IgD-negative memory B cell (primary cell): ENCODE measurements around the gene MORC3. TPM values are rescaled to one million over a fixed set of nuclear protein-coding genes. Genes with fewer than 3 reads are reported as not detected.
A peak's percentile ranks its signal among the peaks of the same experiment; 100 is the strongest.
"Not testable (repeated sequence)": the region's sequence is repeated elsewhere in the genome, so short reads cannot be mapped to it uniquely, and the experiment has no call there.

Experiments
- H3K27ac Mint-ChIP-seq, 3 donors: one replicate each; pipeline ENCODE4 v1.8.0; 2020 to 2022; ENCODE audit warnings: mild to moderate bottlenecking in 3 of 3, mixed read lengths in 3 of 3, moderate library complexity in 1 of 3
- H3K27me3 Mint-ChIP-seq: one replicate; pipeline ENCODE4 v1.8.0; 2021; ENCODE audit warnings: mixed read lengths
- H3K36me3 Mint-ChIP-seq: one replicate; pipeline ENCODE4 v1.8.0; 2020; ENCODE audit warnings: mild to moderate bottlenecking, mixed read lengths
- H3K4me1 Mint-ChIP-seq, 3 donors: one replicate each; pipeline ENCODE4 v1.8.0; 2020 to 2022; ENCODE audit warnings: mixed read lengths in 3 of 3, mild to moderate bottlenecking in 1 of 3
- H3K4me3 Mint-ChIP-seq, 4 donors: one replicate each; pipeline ENCODE4 v1.8.0; 2020 to 2022; ENCODE audit warnings: mild to moderate bottlenecking in 4 of 4, mixed read lengths in 4 of 4, moderate library complexity in 3 of 4
- H3K9me3 Mint-ChIP-seq, 3 donors: one replicate each; pipeline ENCODE4 v1.8.0; 2020 to 2021; ENCODE audit warnings: mixed read lengths in 3 of 3, mild to moderate bottlenecking in 1 of 3
- polyA plus RNA-seq: library from polyadenylated mRNA; unstranded; fragments of 300-500 nt; fragmentation: Illumina TruSeq; gene quantifications from one replicate; pipeline ENCODE4 v1.2.3, GENCODE V29; 2021

MORC3 gene, protein sequence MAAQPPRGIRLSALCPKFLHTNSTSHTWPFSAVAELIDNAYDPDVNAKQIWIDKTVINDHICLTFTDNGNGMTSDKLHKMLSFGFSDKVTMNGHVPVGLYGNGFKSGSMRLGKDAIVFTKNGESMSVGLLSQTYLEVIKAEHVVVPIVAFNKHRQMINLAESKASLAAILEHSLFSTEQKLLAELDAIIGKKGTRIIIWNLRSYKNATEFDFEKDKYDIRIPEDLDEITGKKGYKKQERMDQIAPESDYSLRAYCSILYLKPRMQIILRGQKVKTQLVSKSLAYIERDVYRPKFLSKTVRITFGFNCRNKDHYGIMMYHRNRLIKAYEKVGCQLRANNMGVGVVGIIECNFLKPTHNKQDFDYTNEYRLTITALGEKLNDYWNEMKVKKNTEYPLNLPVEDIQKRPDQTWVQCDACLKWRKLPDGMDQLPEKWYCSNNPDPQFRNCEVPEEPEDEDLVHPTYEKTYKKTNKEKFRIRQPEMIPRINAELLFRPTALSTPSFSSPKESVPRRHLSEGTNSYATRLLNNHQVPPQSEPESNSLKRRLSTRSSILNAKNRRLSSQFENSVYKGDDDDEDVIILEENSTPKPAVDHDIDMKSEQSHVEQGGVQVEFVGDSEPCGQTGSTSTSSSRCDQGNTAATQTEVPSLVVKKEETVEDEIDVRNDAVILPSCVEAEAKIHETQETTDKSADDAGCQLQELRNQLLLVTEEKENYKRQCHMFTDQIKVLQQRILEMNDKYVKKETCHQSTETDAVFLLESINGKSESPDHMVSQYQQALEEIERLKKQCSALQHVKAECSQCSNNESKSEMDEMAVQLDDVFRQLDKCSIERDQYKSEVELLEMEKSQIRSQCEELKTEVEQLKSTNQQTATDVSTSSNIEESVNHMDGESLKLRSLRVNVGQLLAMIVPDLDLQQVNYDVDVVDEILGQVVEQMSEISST
- polyA plus RNA-seq: 41.7 TPM

DNA sequence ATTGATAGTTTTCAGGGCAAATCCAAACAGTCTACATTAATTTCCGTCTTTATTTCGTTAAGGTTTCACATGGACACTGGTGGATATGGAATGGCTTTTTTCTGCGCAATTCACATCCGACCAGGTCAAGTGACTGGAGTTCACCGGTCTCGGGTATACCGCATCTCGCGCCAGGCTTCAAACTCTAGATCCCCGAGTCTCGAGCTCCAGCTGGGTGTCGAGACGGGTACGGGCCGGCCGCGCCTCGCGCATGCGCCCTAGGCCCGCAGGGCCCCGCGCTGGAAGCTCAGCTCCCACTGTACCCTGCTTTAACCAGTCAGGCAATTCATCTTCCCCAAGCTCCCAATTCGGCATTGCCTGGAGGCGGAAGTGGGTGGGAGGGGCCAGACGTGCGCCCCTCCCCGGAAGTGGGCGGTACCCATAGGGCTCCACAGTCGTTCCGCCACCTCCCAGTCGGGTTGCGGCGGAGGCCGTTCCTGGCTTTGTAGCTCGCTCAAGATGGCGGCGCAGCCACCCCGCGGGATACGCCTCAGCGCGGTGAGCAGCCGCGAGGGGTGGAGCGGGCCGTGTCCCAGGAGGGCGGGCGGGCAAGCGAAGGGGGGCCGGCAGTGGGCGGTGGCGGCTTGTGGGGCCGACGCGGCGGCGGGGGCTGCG lies at the start of gene MORC3:
Gene MORC3, plus strand, starts transcription at position 431 of the 654 bp plus-strand sequence. Its CDS starts 68 bp downstream, at position 499.
- Mint-ChIP-seq H3K27ac (peak within 1 kb of the TSS; percentile 94 to 98 (median 97)), H3K36me3 (no peaks in the 10 kb centered on the region), H3K4me3 (peak within 1 kb of the TSS; percentile 92 to 97 (median 95)), H3K4me1 (peaks cover 24 to 33% (median 31%) of the 10 kb centered on the region in 3 donors), H3K27me3 (no peaks in the 10 kb centered on the region), H3K9me3 (peaks cover 0 to 6% (median 0%) of the 10 kb centered on the region in 3 donors)

DNA sequence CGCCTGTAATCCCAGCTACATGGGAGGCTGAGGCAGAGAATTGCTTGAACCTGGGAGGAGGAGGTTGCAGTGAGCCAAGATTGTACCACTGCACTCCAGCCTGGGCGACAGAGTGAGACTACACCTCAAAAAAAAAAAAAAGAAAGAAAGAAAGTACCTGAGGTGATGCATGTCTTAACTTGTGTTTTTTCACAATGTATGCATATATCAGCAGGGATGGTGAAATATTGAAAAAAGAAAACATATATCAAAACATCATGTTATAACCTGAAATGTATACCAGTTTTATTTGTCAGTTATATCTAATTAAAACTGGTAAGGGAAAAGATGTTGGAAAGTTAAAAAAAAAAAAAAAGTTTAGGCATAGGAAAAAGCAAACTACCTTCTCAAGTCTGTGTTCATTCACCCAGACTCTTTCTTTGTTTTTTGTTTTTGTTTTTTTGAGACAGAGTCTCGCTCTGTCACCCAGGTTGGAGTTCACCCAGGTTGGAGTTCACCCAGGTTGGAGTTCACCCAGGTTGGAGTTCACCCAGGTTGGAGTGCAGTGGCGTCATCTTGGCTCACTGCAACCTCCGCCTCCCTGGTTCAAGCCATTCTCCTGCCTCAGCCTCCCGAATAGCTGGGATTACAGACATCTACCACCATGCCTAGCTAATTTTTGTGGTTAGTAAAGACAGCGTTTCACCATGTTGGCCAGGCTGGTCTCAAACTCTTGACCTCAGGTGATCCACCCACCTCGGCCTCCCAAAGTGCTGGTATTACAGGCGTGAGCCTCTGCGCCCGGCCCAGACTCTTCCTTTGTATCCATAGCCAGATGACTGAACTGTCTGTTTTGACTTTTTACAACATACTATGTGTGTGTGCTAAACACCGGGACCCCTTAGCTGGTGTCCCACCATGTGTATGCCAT lies 49.0 kb upstream of the MORC3 start:
- H3K4me1 Mint-ChIP-seq, H3K27me3 Mint-ChIP-seq, H3K9me3 Mint-ChIP-seq, H3K4me3 Mint-ChIP-seq: not testable (repeated sequence)
- H3K27ac Mint-ChIP-seq: peak overlapping the region in 2 of 3 donors; percentile 23 to 25
- H3K36me3 Mint-ChIP-seq: peaks cover 29% of the 10 kb centered on the region

DNA sequence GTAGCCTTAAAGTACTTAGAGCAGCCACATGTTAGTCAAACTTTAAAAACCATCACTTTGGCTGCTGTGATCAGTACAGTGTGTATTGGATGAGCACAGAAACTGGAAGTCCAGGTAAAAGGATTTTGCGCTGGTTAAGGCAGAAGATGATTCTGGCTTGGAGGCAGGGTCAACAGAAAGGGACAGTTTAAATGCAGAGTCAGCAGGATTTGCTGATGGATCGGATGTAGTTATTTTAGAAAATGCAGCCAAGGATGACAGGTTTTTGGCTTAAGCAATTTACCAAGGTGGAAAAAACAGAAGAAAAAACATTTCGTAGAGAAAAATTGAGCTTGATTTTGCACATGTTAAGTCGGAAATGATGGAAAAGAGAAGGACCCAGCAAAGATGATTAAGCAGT lies 45.9 kb upstream of the MORC3 start:
- no peaks in the 10 kb centered on the region for H3K27me3 Mint-ChIP-seq
- no peaks in the 10 kb centered on the region for H3K9me3 Mint-ChIP-seq
- peaks cover 0 to 3% (median 2%) of the 10 kb centered on the region in 3 donors for H3K4me1 Mint-ChIP-seq
- peak overlapping the region in 1 of 3 donors; percentile 25 for H3K27ac Mint-ChIP-seq
- peaks cover 22% of the 10 kb centered on the region for H3K36me3 Mint-ChIP-seq
- H3K4me3 Mint-ChIP-seq: no peak overlapping the region

DNA sequence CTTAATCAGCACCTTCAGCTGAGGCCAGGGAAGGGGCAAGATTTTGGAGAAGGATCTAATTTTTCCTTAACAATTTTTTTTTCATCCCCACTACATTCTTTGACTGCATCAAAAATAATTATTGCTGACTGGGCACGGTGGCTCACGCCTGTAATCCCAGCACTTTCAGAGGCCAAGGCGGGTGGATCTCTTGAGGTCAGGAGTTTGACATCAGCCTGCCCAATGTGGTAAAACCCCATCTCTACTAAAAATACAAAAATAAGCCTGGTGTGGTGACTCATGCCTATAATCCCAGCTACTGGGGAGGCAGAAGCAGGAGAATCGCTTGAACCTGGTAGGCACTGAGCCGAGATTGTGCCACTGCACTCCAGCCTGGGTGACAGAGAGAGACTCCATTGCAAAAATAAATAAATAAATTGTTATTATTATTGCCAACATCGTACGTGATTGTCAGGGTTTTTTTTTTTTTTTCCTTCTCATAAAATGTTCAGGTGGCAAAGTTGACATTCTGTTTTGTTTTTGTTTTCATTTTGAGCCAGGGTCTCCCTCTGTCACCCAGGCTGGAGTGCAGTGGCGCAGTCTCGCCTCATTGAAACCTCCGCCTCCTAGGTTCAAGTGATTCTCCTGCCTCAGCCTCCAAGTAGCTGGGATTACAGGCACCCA lies 37.3 kb upstream of the MORC3 start:
- Mint-ChIP-seq H3K27ac (no peak overlapping the region), H3K27me3 (no peaks in the 10 kb centered on the region), H3K4me3 (no peak overlapping the region), H3K9me3 (no peaks in the 10 kb centered on the region), H3K36me3 (peaks cover 9% of the 10 kb centered on the region), H3K4me1 (peaks cover 6 to 28% (median 10%) of the 10 kb centered on the region in 3 donors)

DNA sequence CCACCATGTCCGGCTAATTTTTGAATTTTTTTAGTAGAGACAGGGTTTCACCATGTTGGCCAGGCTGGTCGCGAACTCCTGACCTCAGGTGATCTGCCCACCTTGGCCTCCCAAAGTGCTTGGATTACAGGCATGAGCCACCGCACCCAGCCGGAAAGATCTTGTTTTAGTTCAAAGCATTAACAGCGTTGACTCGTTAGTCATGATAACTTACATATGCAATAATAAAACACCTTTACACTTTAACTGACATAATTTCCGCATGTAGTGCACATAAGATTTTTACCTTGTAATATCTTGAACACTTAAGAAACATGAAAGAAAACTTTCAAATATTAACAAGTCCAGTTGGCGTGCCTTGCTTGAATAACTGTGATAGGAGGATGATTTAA lies 36.8 kb upstream of the MORC3 start:
- not testable (repeated sequence) for H3K4me3 Mint-ChIP-seq, H3K9me3 Mint-ChIP-seq, H3K27me3 Mint-ChIP-seq, H3K36me3 Mint-ChIP-seq
- Mint-ChIP-seq H3K27ac (peak overlapping the region in 2 of 3 donors; percentile 73 to 78), H3K4me1 (peaks cover 6 to 28% (median 13%) of the 10 kb centered on the region in 3 donors)

DNA sequence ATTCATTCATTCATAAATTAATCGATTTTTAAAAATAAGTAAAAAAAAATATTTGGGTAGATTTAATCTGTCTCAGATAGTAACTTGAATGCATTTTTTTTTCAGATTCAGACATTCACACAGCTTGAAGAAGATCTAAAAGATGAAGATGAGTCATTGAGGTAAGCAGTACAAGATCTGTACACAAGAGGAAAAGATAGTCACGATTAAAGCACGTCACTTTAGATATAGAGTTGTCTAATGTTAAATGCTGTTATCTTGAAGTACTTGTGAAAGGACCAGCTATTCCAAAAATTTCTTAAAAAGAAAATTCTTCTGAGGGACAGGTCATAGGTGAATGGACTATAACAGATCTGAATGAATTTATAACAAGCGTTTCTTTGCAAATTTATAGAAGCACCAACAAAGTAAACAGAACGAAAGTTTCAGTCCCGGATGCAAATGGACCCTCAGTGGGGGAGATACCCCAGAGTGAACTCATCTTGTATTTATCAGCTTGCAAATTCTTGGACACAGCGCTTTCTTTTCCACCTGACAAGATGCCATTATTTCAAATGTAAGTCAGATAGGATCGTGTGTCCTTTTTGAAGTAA lies 31.2 kb upstream of the MORC3 start:
- Mint-ChIP-seq H3K4me1 (peaks cover 14 to 27% (median 18%) of the 10 kb centered on the region in 3 donors), H3K9me3 (peaks cover 0 to 4% (median 0%) of the 10 kb centered on the region in 3 donors)

DNA sequence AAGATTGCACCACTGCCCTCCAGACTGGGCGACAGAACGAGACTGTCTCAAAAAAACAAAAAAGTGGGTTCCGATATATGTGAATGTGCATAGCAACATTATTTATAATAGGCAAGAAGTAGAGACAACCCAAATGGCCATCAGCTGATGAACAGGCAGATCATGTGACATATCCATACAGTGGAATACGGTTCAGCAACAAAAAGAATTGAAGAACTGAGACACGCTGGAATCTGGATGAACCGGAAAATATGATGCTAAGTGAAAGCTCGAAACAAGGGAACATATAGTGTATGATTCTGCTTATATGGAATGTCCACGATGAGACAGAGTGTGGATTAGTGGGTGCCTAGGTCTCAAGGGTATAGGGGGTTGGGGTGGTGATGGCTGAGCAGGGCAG lies 28.5 kb upstream of the MORC3 start:
- H3K4me1 Mint-ChIP-seq: peaks cover 14 to 24% (median 23%) of the 10 kb centered on the region in 3 donors
- no peak overlapping the region for H3K4me3 Mint-ChIP-seq
- no peaks in the 10 kb centered on the region for H3K27me3 Mint-ChIP-seq
- H3K9me3 Mint-ChIP-seq: peaks cover 0 to 4% (median 0%) of the 10 kb centered on the region in 3 donors
- H3K27ac Mint-ChIP-seq: peak overlapping the region in 1 of 3 donors; percentile 57
- peaks cover 15% of the 10 kb centered on the region for H3K36me3 Mint-ChIP-seq

More for the DNA sequence above, 31.2 kb upstream of the MORC3 start:
- peak overlapping the region; percentile 84 to 93 (median 91) for H3K27ac Mint-ChIP-seq
- peaks cover 15% of the 10 kb centered on the region for H3K36me3 Mint-ChIP-seq
- H3K27me3 Mint-ChIP-seq: no peaks in the 10 kb centered on the region
- H3K4me3 Mint-ChIP-seq: peak overlapping the region; percentile 59 to 91 (median 66)

DNA sequence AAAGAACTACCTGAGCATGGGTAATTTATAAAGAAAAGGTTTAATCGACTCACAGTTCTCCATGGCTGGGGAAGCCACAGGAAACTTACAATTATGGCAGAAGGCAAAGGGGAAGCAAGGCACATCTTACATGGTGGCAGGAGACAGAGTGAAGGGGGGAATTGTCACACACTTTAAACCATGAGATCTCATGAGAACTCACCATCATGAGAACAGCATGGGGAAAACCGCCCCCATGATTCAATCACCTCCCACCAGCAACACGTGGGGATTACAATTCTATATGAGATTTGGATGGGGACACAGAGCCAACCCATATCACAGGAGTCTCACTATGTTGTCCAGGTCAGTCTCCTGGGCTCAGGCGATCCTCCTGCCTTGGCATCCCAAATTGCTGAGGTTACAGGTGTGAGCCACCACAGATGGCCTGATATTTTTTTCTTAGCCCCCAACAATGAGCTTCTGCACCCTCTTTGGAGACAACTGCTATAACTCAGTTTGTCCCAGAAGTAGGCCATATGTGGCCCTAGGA lies 22.5 kb upstream of the MORC3 start:
- H3K9me3 Mint-ChIP-seq: no peaks in the 10 kb centered on the region
- peaks cover 28 to 46% (median 31%) of the 10 kb centered on the region in 3 donors for H3K4me1 Mint-ChIP-seq
- H3K27ac Mint-ChIP-seq: peak overlapping the region; percentile 85 to 98 (median 97)
- no peaks in the 10 kb centered on the region for H3K27me3 Mint-ChIP-seq
- H3K36me3 Mint-ChIP-seq: peaks cover 6% of the 10 kb centered on the region
- H3K4me3 Mint-ChIP-seq: peak overlapping the region; percentile 69 to 95 (median 82)

DNA sequence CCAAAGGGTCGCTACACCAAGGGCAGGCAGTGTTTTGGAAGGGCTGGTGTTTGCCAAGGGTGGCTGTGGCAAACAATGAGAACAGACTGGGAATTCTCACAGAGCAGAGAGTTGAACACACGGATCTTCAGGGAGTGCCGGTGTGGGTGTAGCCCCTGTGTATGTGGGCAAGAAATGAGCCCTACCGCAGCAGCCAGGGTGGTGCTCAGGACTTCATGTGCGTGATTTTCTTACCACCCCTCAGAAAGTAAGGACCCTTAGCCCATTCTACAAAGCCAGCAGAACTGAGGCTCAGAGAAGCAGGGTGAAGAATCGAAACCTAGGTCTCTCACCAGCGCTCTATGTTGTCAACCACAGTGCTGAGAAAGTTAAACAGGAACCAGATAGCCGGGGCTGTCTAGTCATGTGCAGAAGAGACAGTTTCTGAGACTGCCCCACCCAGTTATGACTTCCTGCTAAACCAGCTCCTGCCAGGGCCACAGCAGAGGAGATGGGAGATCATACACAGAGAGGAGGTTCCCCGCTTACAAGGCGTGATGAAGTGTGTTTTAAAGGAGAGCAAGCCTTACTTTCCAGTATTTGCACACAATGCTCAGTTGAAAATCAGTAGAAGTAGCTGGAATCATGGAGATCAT lies 21.9 kb upstream of the MORC3 start:
- H3K36me3 Mint-ChIP-seq: peaks cover 6% of the 10 kb centered on the region
- H3K9me3 Mint-ChIP-seq: no peaks in the 10 kb centered on the region
- peak overlapping the region; percentile 69 to 95 (median 82) for H3K4me3 Mint-ChIP-seq
- no peaks in the 10 kb centered on the region for H3K27me3 Mint-ChIP-seq
- H3K4me1 Mint-ChIP-seq: peaks cover 28 to 47% (median 37%) of the 10 kb centered on the region in 3 donors
- H3K27ac Mint-ChIP-seq: peak overlapping the region; percentile 85 to 98 (median 97)

DNA sequence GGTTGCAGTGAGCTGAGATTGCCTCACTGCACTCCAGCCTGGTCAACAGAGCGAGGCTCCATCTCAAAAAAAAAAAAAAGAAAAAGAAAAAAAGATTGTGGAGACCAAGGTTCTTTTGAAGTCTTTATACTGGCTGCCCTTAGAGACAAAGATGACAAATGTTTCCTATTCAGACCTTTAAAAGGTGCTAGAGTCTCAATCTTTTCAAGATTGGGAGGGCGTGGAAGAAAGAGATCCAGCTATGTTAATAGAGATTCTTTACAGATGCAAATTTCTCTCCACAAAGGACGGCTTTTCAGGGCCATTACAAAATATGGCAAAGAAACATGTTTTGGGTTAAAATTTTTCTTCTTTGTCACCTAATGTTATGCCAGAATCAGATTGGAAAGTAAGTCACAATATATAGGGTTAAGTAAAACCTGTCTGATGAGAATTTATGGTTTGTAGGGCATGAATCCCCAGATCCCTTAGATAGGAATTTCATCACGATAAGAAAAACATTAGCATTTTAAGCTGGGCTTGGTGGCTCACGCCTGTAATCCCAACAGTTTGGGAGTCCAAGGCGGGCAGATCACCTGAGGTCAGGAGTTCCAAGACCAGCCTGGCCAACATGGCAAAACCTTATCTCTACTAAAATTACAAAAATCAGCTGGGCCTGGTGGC lies 13.0 kb upstream of the MORC3 start:
- Mint-ChIP-seq H3K9me3 (no peaks in the 10 kb centered on the region), H3K4me1 (peaks cover 14 to 30% (median 19%) of the 10 kb centered on the region in 3 donors), H3K27me3 (no peaks in the 10 kb centered on the region), H3K4me3 (peak overlapping the region in 1 of 4 donors; percentile 49), H3K36me3 (peaks cover 2% of the 10 kb centered on the region), H3K27ac (peak overlapping the region in 1 of 3 donors; percentile 1)

DNA sequence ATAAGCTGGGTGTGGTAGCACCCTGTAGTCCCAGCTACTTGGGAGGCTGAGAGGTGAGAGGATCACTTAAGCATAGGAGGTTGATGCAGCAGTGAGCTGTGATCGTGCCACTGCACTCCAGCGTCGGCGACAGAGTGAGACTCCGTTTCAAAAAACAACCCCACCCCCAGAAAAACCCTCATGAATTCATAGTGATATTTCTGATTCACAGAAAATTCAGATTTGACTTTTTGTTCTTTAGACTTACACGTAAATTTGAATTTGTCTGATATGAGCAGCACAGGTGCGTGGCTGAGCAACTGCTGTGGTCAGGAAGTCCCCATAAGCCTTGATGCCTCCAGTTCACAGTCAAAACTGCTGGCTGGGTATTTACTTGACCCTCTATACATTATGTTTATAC lies 10.0 kb upstream of the MORC3 start:
- Mint-ChIP-seq H3K4me1 (peaks cover 10 to 26% (median 14%) of the 10 kb centered on the region in 3 donors), H3K4me3 (peak overlapping the region; percentile 21 to 85 (median 48)), H3K9me3 (peaks cover 0 to 3% (median 2%) of the 10 kb centered on the region in 3 donors), H3K36me3 (peaks cover 3% of the 10 kb centered on the region), H3K27me3 (no peaks in the 10 kb centered on the region), H3K27ac (peak overlapping the region; percentile 61 to 96 (median 62))

DNA sequence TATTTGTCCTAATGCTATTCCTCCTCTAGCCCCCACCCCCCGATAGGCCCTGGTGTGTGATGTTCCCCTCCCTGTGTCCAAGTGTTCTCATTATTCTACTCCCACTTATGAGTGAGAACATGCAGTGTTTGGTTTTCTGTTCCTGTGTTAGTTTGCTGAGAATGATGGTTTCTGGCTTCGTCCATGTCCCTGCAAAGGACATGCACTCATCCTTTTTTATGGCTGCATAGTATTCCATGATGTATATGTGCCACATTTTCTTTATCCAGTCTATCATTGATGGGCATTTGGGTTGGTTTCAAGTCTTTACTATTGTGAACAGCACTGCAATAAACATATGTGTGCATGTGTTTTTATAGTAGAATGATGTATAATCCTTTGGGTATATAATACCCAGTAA lies 6.6 kb upstream of the MORC3 start:
- not testable (repeated sequence) for H3K9me3 Mint-ChIP-seq, H3K36me3 Mint-ChIP-seq, H3K27me3 Mint-ChIP-seq, H3K4me3 Mint-ChIP-seq
- Mint-ChIP-seq H3K4me1 (peaks cover 8 to 23% (median 16%) of the 10 kb centered on the region in 3 donors), H3K27ac (peak overlapping the region in 1 of 3 donors; percentile 10)
